GM12801 (cell line): ENCODE data around the gene PARVB.

Experiments used
- TF ChIP-seq, protein P1 (sequence below): IDR thresholded peaks from one replicate; pipeline ENCODE4 v1.5.1; 2011; ENCODE audit warnings: control low read depth; ENCODE audit not compliant: insufficient read length; ENCODE audit errors: extremely low read depth

PARVB gene

DNA sequence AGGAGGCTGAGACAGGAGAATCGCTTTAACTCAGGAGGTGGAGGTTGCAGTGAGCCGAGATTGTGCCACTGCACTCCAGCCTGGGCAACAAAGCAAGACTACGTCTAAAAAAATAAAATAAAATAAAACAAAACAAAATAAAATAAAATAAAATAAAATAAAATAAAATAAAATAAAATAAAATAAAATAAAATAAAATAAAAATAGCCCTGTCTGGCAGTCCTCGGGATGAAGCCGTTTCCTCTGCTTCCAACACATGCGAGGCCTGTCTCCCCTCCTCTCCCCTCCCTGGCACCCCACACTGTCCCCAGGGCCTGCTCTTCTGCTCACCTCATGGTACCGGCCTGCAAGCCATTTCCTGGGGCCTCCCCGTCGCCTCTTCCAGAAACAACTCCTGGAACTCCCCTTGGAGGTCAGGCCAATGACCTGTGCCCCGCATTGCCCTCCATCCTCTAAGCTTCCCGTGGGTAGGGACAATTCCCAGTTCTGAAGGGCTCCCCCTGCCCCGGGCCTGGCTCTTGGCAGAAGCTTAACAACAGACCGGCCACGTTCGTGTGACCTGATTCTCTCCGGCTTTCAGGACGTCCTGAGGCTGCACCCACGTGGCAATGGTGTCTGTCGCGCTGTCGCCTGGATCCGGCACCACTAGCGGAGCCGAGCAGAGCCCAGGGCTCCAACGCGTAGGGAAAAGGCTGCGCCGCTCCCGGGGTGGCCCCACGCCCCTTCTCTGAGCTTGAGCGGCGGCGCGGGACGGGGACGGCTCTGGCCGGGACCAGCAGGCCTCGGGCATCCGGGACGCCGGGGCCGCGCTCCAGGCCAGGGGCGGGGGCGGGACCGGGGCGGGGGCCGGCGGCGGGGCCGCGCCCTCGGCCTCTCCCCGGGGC, 456 bp upstream of the PARVB start:
- TF ChIP-seq, protein P1, sequence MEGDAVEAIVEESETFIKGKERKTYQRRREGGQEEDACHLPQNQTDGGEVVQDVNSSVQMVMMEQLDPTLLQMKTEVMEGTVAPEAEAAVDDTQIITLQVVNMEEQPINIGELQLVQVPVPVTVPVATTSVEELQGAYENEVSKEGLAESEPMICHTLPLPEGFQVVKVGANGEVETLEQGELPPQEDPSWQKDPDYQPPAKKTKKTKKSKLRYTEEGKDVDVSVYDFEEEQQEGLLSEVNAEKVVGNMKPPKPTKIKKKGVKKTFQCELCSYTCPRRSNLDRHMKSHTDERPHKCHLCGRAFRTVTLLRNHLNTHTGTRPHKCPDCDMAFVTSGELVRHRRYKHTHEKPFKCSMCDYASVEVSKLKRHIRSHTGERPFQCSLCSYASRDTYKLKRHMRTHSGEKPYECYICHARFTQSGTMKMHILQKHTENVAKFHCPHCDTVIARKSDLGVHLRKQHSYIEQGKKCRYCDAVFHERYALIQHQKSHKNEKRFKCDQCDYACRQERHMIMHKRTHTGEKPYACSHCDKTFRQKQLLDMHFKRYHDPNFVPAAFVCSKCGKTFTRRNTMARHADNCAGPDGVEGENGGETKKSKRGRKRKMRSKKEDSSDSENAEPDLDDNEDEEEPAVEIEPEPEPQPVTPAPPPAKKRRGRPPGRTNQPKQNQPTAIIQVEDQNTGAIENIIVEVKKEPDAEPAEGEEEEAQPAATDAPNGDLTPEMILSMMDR, result no peak

- TF ChIP-seq, protein P1, result no peak
Observed at GRCh38 chr22:44025171-44026065, 1.3 kb downstream of the PARVB start.

DNA sequence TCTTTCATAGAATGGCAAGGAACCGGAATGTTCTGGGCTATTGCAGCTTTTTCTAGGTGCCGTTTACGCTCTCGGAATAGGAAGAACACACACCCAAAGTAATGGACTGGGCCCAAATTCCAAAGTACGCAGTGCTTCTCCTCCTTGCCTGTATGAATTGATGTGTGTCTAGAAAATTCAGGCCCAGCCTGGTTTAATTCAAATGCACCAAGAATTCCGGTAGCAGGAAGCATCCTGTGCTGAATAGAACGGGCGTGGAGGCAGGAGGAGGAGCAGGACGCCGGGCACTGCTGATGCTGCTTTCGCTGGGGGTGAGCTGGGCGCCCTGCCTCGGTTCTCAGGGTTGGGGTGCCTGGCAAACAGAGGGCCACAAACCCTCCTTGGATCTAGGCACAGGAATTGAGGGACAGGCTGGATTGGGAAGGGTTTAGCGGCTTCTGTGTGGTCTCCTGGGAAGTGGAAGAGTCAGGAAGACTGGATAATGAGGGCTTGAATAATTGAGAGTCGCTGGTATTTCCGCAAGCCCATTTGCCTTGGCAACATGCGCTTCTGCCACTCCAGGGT, 2.0 kb downstream of the PARVB start:
- TF ChIP-seq, protein P1, result no peak

- TF ChIP-seq, protein P1, result no peak
Observed at GRCh38 chr22:44026630-44027511, 2.8 kb downstream of the PARVB start.

- TF ChIP-seq, protein P1, result no peak
Observed at GRCh38 chr22:44028091-44028490, 4.0 kb downstream of the PARVB start.

- TF ChIP-seq, protein P1, result no peak
Observed at GRCh38 chr22:44029069-44029468, 5.0 kb downstream of the PARVB start.
